ENCODE measurements around the gene TLCD1.

TLCD1 gene

DNA sequence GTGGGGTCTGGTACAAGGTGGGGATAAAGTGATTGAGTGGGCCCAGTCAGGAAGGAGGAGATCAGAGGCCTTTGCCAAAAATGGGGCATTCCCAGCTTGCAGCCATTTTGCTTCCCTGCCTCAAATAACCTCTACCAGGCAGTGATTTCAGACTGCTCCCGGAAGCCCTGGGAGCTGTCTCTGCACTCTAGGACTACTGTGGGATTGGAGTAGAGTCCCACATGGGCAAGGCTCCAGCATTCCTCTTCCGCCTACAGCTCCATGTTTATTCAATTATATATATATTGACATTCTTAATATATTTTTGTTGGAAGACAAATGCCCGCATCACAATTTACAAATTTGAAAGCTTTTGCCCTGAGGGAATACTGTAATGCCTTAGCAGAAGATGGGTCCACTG lies 50.5 kb downstream of the TLCD1 start:
- no peak for DNase-seq
